Fibroblast of pulmonary artery (primary cell): ENCODE data around the gene MT1E.
"Not testable (repeated sequence)": the region's sequence is repeated elsewhere in the genome, so short reads cannot be mapped to it uniquely, and the experiment has no call there.

Experiments
- DNase-seq: peaks from one replicate; pipeline ENCODE4 v3.0.0-alpha.2; 2010; ENCODE audit warnings: low read depth
- H3K4me3 ChIP-seq: replicated peaks from 2 replicates; pipeline ENCODE4 v1.5.1; 2011; ENCODE audit warnings: low read depth, mild to moderate bottlenecking, control low read depth, low read length, moderate library complexity
- TF ChIP-seq, protein P1 (sequence below): IDR thresholded peaks from 2 replicates; pipeline ENCODE4 v1.5.1; 2011; ENCODE audit warnings: mild to moderate bottlenecking, control low read depth, low read length, inconsistent platforms; ENCODE audit errors: missing control alignments

Gene MT1E

DNA sequence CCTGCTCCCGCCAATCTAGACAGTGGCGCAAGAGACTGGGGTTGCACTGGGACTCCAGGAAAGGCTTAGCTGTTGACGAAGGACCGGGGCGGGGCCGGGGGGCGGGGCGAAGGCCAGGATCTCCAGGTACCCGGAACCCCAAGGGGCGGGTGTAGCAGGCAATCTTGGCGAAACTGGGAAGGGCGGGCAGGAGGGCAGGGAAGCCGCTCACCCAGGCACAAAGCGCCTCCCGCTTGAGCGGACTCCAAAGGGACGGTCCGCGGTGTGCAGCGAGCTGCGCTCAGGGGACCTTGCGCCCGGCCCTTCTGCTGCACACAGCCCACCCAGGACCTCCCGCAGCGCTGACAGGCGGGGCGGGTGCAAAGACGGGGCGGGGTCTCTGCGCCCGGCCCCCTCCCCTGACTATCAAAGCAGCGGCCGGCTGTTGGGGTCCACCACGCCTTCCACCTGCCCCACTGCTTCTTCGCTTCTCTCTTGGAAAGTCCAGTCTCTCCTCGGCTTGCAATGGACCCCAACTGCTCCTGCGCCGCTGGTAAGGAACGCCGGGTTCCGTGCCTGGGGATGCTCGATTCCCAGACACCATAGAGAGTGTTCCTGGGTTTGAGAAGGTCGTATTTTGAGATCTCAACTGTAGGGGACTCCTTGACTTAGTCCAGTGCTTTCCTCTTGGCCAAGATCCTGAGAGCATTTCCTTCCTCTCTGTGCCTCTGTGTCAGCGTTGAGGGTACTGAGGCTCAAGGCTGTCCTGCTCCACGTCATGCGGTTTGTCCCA, 32.2 kb downstream of the MT1E start, which contains the start of gene MT1F:
Gene MT1F, plus strand, starts transcription at position 405 of the 772 bp plus-strand sequence. Its CDS starts 100 bp downstream, at position 505.
- TF ChIP-seq, protein P1, sequence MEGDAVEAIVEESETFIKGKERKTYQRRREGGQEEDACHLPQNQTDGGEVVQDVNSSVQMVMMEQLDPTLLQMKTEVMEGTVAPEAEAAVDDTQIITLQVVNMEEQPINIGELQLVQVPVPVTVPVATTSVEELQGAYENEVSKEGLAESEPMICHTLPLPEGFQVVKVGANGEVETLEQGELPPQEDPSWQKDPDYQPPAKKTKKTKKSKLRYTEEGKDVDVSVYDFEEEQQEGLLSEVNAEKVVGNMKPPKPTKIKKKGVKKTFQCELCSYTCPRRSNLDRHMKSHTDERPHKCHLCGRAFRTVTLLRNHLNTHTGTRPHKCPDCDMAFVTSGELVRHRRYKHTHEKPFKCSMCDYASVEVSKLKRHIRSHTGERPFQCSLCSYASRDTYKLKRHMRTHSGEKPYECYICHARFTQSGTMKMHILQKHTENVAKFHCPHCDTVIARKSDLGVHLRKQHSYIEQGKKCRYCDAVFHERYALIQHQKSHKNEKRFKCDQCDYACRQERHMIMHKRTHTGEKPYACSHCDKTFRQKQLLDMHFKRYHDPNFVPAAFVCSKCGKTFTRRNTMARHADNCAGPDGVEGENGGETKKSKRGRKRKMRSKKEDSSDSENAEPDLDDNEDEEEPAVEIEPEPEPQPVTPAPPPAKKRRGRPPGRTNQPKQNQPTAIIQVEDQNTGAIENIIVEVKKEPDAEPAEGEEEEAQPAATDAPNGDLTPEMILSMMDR, result no peak
- peak within 1 kb of the TSS; percentile 48 for H3K4me3 ChIP-seq
- DNase-seq, result peak; percentile 29

DNA sequence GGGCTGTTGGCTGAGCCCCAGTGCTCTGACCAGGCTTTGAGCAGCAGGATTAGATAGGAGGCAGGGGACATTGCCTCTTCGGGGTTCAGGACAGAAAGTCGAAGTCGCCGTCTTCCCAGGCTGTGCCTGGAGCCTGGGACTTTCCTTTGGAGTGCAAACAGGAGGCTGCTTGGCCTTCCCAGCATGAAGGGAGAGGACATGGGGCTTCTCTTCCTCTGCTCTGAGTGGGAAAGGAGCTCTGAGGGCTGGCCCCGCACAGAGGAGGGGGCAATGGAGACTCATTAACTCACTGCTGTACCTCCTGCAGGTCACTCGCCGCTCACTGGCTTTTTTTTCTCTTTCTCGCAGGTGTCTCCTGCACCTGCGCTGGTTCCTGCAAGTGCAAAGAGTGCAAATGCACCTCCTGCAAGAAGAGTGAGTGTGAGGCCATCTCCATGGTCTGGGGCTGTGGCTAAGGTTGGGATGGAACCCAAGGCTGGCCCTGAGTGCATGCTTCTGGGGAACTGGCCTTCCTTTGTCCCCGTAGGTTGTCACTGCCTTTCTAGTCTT, 32.8 kb downstream of the MT1E start:
- H3K4me3 ChIP-seq, result peak overlapping the region; percentile 48
- TF ChIP-seq, protein P1, result no peak

DNA sequence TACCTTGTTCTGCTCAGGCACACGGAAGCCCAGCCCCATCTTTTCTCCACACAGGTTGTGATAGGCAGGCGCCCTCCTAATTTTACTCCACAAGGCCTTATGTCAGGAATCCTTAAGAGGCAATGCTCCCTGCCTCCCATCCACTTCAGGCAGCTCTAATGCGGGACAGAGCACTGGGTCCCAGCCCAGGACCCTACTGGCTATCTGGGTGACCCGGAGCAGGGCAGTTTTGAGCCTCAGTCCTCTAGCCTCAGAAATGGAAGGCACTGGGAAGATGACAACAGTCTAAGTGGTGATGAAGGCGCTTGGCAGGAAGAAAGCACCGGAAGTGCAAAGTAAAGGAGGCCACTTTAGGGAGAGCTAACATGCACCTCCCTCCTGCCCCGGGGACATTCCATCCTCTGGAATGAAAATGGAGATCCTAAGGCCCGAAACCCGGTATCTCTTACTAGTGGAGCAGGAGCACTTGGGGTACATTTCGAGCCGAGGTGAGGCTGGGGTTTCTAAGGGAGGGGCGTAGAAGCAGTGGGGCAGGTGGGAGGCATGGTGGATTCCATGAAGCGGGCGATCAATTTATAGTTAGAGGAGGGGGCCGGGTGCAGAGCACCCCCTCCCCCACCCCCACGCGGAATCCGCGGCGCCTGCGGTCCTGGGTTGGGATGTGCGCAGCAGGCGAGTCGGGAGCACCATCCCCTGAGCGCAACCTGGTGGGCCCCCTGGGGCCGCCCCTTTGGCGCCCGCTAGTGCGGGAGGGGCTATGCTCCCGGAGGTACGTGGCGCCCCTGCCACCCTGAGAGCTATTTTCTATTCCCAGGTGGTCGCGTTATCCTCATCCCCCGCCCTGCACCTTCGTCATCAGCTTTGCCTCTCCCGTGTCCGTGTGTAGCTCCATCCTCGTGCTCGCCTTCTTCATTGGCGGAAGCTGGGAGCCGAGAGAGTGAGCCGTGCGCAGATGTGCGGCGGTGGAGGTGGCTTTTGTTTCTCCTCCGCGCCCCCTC, 37.1 kb downstream of the MT1E start:
- no peak overlapping the region for H3K4me3 ChIP-seq
- TF ChIP-seq, protein P1, result no peak
- DNase-seq, result no peak

More for the DNA sequence above, 32.8 kb downstream of the MT1E start:
- DNase-seq, result no peak

DNA sequence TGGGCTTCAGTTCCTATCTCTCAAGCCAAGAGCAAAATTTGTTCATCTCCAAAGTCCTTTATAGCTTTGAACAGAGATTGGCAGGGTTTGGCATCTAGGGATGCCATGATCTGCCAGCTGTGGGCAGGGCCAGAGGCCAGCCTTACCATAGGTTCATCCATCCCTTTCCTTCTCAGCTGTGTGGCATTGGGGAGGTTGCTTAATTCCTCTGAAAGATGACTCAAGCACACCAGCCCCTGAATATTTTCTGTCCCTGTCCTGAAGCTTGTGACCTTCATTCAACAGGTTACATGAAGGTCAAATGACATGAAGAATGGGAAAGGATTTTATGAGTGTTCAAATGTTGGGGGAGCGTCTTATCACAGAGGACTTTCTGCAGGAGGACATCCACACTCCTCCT, 38.9 kb downstream of the MT1E start:
- no peak overlapping the region for H3K4me3 ChIP-seq
- TF ChIP-seq, protein P1, result no peak
- DNase-seq, result no peak

DNA sequence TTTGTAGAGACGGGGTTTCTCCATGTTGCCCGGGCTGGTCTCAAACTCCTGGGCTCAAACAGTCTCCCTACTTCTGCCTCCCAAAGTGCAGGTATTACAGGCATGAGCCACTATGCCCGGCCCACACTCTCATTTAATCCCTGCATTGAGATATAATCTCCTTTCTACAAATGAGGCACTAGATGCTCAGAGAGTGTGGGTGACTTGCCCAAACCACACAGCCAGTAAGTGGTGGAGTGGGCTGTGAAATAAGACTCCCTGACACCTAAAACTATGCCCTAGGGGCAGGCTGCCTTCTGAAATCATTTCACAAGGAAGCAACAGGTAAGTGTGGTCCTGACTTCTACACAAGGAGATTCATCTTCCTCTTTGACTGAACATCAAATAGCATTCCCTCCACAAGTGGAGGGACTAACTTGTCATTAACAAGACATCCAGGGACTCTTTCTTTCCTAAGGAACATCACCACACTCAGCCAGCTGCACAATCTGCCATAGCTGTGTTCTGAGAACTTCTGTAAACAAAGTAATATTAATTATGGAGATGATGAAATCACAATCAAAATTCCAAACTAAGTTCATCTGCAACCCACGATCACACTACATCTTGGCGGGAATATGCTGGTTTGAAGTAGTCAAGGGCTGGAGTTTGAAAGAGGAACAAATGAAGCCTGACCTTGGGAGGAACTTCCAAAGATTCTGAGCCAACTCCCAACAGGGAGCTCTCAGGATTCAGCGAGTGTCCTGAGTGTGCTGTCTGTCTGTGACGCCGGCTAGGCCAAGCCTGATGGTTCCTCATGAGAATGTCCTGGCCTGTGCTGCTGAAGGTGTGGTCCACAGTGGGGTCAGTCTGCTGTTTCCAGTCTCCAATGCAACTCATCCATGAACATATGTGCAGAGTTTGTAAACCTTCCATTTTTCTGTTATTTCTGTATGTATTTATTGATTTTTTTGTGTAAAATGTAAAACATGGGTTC, 40.0 kb downstream of the MT1E start:
- not testable (repeated sequence) for DNase-seq, H3K4me3 ChIP-seq

DNA sequence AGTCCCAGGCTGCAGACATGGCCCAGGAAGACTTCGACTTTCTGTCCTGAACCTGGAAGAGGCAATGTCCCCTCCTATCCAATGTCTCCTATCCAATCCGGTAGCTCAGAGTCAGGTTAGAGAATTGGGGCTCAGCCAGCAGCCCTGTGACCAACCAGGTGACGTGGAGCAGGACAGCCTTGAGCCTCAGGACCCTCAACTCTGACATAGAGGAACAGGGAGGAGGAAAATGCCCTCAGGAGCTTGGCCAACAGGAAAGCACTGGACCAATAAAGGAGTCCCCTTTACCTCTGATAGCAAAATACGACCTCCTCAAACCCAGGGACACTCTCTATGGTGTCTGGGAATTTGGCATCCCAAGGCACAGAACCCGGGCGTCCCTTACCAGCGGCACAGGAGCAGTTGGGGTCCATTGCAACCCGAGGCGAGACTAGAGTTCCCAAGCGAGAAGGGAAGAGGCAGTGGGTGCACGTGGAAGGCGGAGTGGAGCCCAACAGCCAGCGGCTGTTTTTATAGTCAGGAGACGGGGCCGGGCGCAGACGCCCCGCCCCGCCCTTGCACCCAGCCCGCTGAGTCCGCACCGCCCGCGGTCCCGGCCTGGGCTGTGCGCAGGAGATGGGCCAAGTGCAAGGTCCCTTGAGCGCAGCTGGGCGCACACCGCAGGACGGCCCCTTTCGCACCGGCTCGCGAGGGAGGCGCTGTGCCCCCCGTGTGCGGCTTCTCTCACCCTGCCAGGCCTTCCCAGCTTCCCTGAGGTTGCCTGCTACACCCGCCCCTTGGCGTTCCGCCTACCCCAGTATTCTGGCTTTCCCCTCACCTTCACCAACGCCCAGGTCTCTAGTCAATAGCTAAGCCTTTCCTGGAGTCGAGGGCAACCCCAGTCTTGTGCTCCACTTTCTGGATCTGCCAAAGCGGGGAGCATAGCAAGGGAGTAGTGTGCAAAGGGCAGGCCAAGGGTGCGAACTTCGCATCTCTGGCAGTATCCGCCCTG, 42.3 kb downstream of the MT1E start, which contains the start of gene MT1G:
Gene MT1G, minus strand, starts transcription at position 485 of the 991 bp plus-strand sequence. Its CDS starts 72 bp downstream, at position 413.
- no peak for DNase-seq
- no peak within 1 kb of the TSS for H3K4me3 ChIP-seq

More for the DNA sequence above, 42.3 kb downstream of the MT1E start, which contains the start of gene MT1G:
- TF ChIP-seq, protein P1, result no peak
